ENCODE data around the gene ZNF460. TPM values are rescaled to one million over a fixed set of nuclear protein-coding genes. Genes with fewer than 3 reads are reported as not detected.
A peak's percentile ranks its signal among the peaks of the same experiment; 100 is the strongest.

The ZNF460 gene
- total and polyA plus RNA-seq, 10 of the 15 experiments (the other 5 are each of a cell fraction or from before 2014, with no cell fraction given): 0.15 to 43.0 (median 8.7) TPM

- TF ChIP-seq NKRF (conservative IDR thresholded peaks at IDR 0.05) (peak; percentile 53; the same call in 1 of the 2 replicates), STAT1 (conservative IDR thresholded peaks at IDR 0.05) (no peak), BCL11A (IDR thresholded peaks at IDR 0.05; ENCODE audit: low read depth, low read length) (no peak), CEBPZ (IDR thresholded peaks at IDR 0.05; ENCODE audit: low read depth, low read length) (peak; percentile 32), PRDM15 (CRISPR knock-in tag; IDR thresholded peaks at IDR 0.05) (no peak), YY1 (IDR thresholded peaks at IDR 0.05; ENCODE audit: low read depth, low read length) (peak; percentile 65; the same call in 1 of the 2 replicates), RUNX3 (IDR thresholded peaks at IDR 0.05; ENCODE audit: low read length) (peak; percentile 39), CUX1 (IDR thresholded peaks at IDR 0.05; ENCODE audit: insufficient replicate concordance, low read depth, low read length) (no peak), E2F4 (IDR thresholded peaks at IDR 0.05; ENCODE audit: low read depth, low read length) (no peak), BACH1 (IDR thresholded peaks at IDR 0.05; ENCODE audit: borderline replicate concordance) (peak; percentile 64; the same call in 1 of the 2 replicates), EED (IDR thresholded peaks at IDR 0.05; ENCODE audit: low read depth) (no peak)
Observed at GRCh38 chr19:57320180-57321084, 40.1 kb downstream of the ZNF460 start, which contains the start of gene ZNF543 (continued).
